Ectodermal cell (in vitro differentiated cells): ENCODE measurements around the gene PITX1.

Experiments
- H3K27ac ChIP-seq: 2 replicates; pipeline ENCODE4 v1.7.0; 2013; ENCODE audit warnings: mild to moderate bottlenecking, low read depth, low read length; ENCODE audit not compliant: insufficient read depth, poor library complexity, severe bottlenecking
- H3K27me3 ChIP-seq: 2 replicates; pipeline ENCODE4 v1.7.0; 2013; ENCODE audit warnings: mild to moderate bottlenecking, low read length; ENCODE audit not compliant: insufficient read depth, control insufficient read depth, poor library complexity, severe bottlenecking
- H3K36me3 ChIP-seq: one replicate; pipeline ENCODE4 v1.7.0; 2013; ENCODE audit warnings: low read length; ENCODE audit not compliant: control insufficient read depth, insufficient read depth
- H3K4me1 ChIP-seq: one replicate; pipeline ENCODE4 v1.7.0; 2013; ENCODE audit warnings: low read length; ENCODE audit not compliant: control insufficient read depth, insufficient read depth
- H3K4me3 ChIP-seq: 2 replicates; pipeline ENCODE4 v1.7.0; 2013; ENCODE audit warnings: low read depth, low read length, control low read depth; ENCODE audit not compliant: insufficient read depth
- H3K9me3 ChIP-seq: 2 replicates; pipeline ENCODE4 v1.7.0; 2013; ENCODE audit warnings: mild to moderate bottlenecking, low read length, moderate library complexity; ENCODE audit not compliant: control insufficient read depth
- WGBS, 2 experiments: methylation state at CpG; one replicate each; pipeline ENCODE4 v1.1.7; 2013; ENCODE audit warnings: missing lambda C conversion rate in 2 of 2; 5-methylcytosine and 5-hydroxymethylcytosine counted together

Gene PITX1

GRCh38 chr5:135020111-135020895, 13.7 kb downstream of the PITX1 start:
- Histone ChIP-seq H3K4me1 (peaks cover 3% of the 10 kb centered on the region), H3K9me3 (no peaks in the 10 kb centered on the region), H3K27ac (no peak overlapping the region), H3K36me3 (no peaks in the 10 kb centered on the region), H3K27me3 (peaks cover 16% of the 10 kb centered on the region), H3K4me3 (no peak overlapping the region)
- 89% methylated on average over 16 of the region's 16 CpGs for WGBS, 2 experiments

DNA sequence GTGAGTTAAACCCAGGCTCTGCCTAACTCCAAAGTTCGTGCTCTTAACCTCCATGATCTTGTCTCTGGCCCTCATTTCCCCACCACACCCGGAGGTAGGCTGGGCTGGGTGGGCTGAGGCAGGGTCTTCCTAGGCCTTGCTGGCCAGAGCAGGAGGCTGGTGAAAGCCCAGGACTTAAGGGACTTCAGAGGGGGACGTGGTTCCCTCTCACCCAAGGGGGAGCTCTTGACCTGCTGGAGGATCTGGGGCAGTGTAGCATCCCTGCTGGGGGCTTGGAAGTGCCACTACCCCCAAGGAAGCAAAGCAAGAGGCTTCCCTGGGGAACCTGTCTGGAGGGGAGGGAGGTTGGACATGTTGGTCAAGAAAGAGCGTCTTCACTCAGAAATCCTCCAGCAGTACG, 14.7 kb downstream of the PITX1 start:
- Histone ChIP-seq H3K9me3 (no peaks in the 10 kb centered on the region), H3K4me1 (no peaks in the 10 kb centered on the region), H3K27me3 (peaks cover 8% of the 10 kb centered on the region), H3K4me3 (no peak overlapping the region), H3K36me3 (no peaks in the 10 kb centered on the region), H3K27ac (no peak overlapping the region)
- WGBS, 2 experiments = 88 to 89% methylated on average over 5 of the region's 5 CpGs

- no peaks in the 10 kb centered on the region for H3K9me3 ChIP-seq
- H3K36me3 ChIP-seq = no peaks in the 10 kb centered on the region
- no peak overlapping the region for H3K27ac ChIP-seq
- H3K27me3 ChIP-seq = peaks cover 8% of the 10 kb centered on the region
- H3K4me1 ChIP-seq = no peaks in the 10 kb centered on the region
- 75 to 77% methylated on average over 4 of the region's 4 CpGs for WGBS, 2 experiments
- H3K4me3 ChIP-seq = no peak overlapping the region
These were observed 15.6 kb downstream of the PITX1 start for GRCh38 chr5:135018457-135018856.

DNA sequence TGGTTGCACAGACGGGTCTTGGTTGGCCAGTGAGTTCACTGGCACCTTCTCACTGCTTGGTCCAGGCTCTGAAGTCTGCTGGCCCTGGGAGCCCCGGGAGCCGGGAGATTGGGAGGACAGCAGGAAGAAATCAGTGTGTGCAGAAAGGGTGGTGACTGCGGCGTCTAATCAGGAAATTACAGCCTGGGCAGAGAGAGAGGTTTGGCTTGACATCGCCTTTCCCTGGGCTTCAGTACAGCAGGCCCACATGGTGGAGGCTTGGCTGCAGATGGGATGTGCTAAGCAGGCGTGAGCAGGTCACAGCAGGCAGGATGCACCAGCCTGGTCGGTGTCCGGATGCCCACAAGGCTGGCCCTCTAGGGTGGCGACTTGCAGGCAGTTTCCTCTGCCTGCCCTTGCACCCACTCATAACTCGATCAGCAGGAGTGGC, 17.2 kb downstream of the PITX1 start:
- Histone ChIP-seq H3K4me3 (no peak overlapping the region), H3K4me1 (no peaks in the 10 kb centered on the region), H3K27ac (no peak overlapping the region), H3K9me3 (no peaks in the 10 kb centered on the region), H3K27me3 (no peaks in the 10 kb centered on the region), H3K36me3 (no peaks in the 10 kb centered on the region)
- WGBS, 2 experiments = 87 to 88% methylated on average over 11 of the region's 11 CpGs

DNA sequence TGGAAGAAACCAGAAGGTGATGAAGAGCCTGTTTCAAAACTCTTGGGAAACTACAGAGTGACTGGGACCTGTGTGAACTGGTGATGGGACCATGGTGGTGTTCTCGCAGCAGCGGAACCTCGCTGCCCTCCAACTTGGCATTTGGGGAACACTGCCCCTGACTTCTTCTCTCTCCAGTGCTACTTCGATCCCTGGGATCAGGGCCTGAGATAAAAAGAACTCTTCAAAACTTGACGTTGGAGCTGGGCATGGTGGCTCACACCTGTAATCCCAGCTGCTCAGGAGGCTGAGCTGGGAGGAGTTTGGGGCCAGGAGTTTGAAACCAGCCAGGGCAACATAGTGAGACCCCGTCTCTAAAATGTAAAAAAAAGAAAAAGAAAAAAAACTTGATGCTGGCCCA, 18.1 kb downstream of the PITX1 start:
- Histone ChIP-seq H3K27me3 (no peaks in the 10 kb centered on the region), H3K4me3 (no peak overlapping the region), H3K27ac (no peak overlapping the region), H3K9me3 (no peaks in the 10 kb centered on the region), H3K4me1 (no peaks in the 10 kb centered on the region), H3K36me3 (no peaks in the 10 kb centered on the region)
- WGBS, 2 experiments = 94% methylated on average over 6 of the region's 6 CpGs

GRCh38 chr5:135013947-135014570, 20.0 kb downstream of the PITX1 start:
- Histone ChIP-seq H3K36me3 (no peaks in the 10 kb centered on the region), H3K4me3 (no peak overlapping the region), H3K27me3 (no peaks in the 10 kb centered on the region), H3K27ac (no peak overlapping the region), H3K4me1 (no peaks in the 10 kb centered on the region), H3K9me3 (no peaks in the 10 kb centered on the region)
- 82 to 83% methylated on average over 10 of the region's 10 CpGs for WGBS, 2 experiments

GRCh38 chr5:135013445-135013844, 20.6 kb downstream of the PITX1 start:
- H3K4me3 ChIP-seq = no peak overlapping the region
- no peaks in the 10 kb centered on the region for H3K4me1 ChIP-seq
- 92 to 93% methylated on average over 7 of the region's 7 CpGs for WGBS, 2 experiments
- H3K27ac ChIP-seq = no peak overlapping the region
- H3K36me3 ChIP-seq = no peaks in the 10 kb centered on the region
- no peaks in the 10 kb centered on the region for H3K27me3 ChIP-seq
- H3K9me3 ChIP-seq = no peaks in the 10 kb centered on the region

GRCh38 chr5:135012951-135013391, 21.1 kb downstream of the PITX1 start:
- H3K27ac ChIP-seq = no peak overlapping the region
- 91 to 95% methylated on average over 5 of the region's 5 CpGs for WGBS, 2 experiments
- no peaks in the 10 kb centered on the region for H3K9me3 ChIP-seq
- no peak overlapping the region for H3K4me3 ChIP-seq
- H3K4me1 ChIP-seq = no peaks in the 10 kb centered on the region
- no peaks in the 10 kb centered on the region for H3K27me3 ChIP-seq
- H3K36me3 ChIP-seq = no peaks in the 10 kb centered on the region

DNA sequence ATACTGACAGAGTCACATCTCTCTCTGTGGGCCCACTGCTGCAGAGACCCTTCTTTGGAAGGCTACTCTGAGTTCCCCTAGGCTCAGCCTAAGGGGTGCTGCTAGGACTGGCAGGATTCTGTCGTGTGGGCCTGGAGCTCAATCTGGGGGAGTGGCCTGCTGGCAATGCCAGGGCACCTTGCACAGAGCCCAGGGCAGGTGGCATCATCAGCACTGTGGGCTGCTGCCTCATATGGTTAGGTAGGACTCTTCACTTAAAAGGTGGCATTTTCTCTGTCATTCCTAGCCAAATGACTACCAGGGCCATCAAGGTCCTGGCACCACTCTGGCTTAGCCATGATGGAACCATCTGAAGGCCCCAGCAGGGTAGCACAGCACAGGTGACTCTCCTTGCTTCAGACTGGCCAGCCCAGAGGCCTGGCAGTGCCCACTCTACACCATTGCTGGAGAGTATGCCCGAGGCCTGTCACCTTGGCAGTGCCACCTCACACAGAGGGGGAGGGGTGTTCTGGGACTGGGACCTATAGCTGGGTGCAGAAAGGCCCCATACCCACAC, 21.9 kb downstream of the PITX1 start:
- Histone ChIP-seq H3K27ac (no peak overlapping the region), H3K27me3 (no peaks in the 10 kb centered on the region), H3K36me3 (no peaks in the 10 kb centered on the region), H3K4me1 (no peaks in the 10 kb centered on the region), H3K4me3 (no peak overlapping the region), H3K9me3 (no peaks in the 10 kb centered on the region)
- WGBS, 2 experiments = 90 to 93% methylated on average over 2 of the region's 2 CpGs

DNA sequence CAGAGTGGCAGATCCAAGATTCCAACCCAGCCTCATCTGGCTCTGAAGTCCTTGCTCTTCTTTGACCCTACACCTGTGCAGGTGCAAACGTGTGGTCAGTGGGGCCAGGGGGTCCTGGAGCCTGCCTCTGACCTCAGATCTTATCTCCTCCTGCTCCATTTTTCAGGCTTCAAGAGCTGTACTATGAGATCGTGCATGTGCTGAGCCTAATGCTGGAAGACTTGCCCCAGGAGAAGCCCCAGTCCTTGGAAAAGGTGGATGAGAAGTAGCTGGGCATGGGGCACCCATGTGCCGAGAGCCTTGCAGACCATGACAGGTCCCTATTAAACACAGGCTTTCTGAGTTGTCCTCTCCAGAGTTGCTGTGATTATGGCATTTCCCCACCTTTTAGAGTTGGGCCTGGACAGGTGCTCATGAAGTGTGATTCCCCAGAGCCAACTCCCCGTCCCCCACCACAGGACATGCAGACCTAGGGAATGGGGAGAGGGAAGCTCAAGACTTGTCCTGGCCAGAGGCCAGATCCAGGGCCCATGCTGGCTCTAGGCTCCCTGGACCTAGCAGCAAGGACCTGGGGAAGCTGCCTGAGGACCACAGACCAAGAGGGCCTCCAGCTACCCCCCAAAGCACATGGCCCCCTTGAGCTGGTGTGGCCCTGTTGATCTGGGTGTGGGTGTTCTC, 22.5 kb downstream of the PITX1 start:
- Histone ChIP-seq H3K4me1 (no peaks in the 10 kb centered on the region), H3K27me3 (no peaks in the 10 kb centered on the region), H3K27ac (no peak overlapping the region), H3K9me3 (no peaks in the 10 kb centered on the region), H3K4me3 (no peak overlapping the region), H3K36me3 (no peaks in the 10 kb centered on the region)
- 95 to 97% methylated on average over 4 of the region's 4 CpGs for WGBS, 2 experiments
